Right lobe of liver (tissue), 4 donors: ENCODE measurements around the gene RASGRP2.

Experiments used
- POLR2A ChIP-seq: fragments of 450-650 bp; IDR thresholded peaks from one replicate; pipeline ENCODE4 v1.6.1; 2017; ENCODE audit warnings: antibody characterized with exemption, mild to moderate bottlenecking
- TF ChIP-seq, protein P1 (sequence below), 4 donors: fragments of 200-600 bp in 3 of 4; fragments of 450-650 bp in 1 of 4; IDR thresholded peaks; one replicate each; pipeline versions ENCODE4 v1.5.1 to v1.8.0; 2016 to 2022; ENCODE audit warnings: antibody characterized with exemption in 4 of 4, mild to moderate bottlenecking in 2 of 4
- donor health status: DM: no; HTN: no; CAD: no.
- donor health status: DM: no; HTN: no; CAD: no.
- donor health status: DM: no; HTN: yes; CAD: no.

DNA sequence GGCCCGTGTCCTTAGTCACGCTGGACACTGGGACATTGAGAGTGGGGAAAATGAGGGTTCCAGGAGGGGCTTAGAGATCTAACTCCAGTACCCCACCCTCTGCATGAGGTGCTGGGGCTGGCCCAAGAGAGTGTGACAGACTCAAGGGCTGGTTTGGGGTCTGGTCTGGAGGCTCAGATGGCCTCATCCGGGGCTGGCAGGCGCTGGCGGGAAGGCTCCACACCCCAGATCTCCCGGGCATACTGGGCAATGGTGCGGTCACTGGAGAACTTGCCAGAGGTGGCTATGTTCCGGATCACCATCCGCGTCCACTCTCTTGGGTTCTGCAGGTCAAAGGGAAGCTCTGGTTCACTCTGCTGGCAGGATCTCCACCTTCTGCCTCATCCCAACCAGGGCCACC lies 2.5 kb upstream of the RASGRP2 start:
- TF ChIP-seq, protein P1, sequence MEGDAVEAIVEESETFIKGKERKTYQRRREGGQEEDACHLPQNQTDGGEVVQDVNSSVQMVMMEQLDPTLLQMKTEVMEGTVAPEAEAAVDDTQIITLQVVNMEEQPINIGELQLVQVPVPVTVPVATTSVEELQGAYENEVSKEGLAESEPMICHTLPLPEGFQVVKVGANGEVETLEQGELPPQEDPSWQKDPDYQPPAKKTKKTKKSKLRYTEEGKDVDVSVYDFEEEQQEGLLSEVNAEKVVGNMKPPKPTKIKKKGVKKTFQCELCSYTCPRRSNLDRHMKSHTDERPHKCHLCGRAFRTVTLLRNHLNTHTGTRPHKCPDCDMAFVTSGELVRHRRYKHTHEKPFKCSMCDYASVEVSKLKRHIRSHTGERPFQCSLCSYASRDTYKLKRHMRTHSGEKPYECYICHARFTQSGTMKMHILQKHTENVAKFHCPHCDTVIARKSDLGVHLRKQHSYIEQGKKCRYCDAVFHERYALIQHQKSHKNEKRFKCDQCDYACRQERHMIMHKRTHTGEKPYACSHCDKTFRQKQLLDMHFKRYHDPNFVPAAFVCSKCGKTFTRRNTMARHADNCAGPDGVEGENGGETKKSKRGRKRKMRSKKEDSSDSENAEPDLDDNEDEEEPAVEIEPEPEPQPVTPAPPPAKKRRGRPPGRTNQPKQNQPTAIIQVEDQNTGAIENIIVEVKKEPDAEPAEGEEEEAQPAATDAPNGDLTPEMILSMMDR (IDR thresholded peaks at IDR 0.05), result no peak
- no peak for TF ChIP-seq POLR2A
